Adrenal gland (tissue), 12 donors: ENCODE data around the gene NME1. TPM values are rescaled to one million over a fixed set of nuclear protein-coding genes. Genes with fewer than 3 reads are reported as not detected.

Source experiments
- DNase-seq, 7 donors: peaks; one replicate each; pipeline ENCODE4 v3.0.0-alpha.2; 2019 to 2020
- H3K27ac ChIP-seq, 5 donors: fragments of 200-600 bp; sonication (generic) in 4 of 5; 1 replicate in 3 of 5; 2 replicates in 2 of 5; pipeline versions ENCODE4 v1.5.1 to v1.8.0; 2016 to 2020; ENCODE audit warnings: mild to moderate bottlenecking in 1 of 5
- H3K27me3 ChIP-seq: fragments of 200-600 bp; 2 replicates; pipeline ENCODE4 v1.8.0; 2021
- H3K36me3 ChIP-seq, 2 donors: fragments of 200-600 bp; replicated peaks in 1 of 2; 1 replicate in 1 of 2; 2 replicates in 1 of 2; pipeline versions ENCODE4 v1.5.1 to v1.8.0; 2018 to 2022
- H3K4me1 ChIP-seq, 2 donors: fragments of 200-600 bp; replicated peaks in 1 of 2; 1 replicate in 1 of 2; 2 replicates in 1 of 2; pipeline versions ENCODE4 v1.5.1 to v1.8.0; 2018 to 2021
- H3K4me3 ChIP-seq, 4 donors: fragments of 200-600 bp; sonication (generic) in 3 of 4; one replicate each; pipeline ENCODE4 v1.5.1; 2016 to 2018
- H3K9me3 ChIP-seq, 3 donors: fragments of 200-600 bp; sonication (generic) in 1 of 3; replicated peaks in 1 of 3; 1 replicate in 2 of 3; 2 replicates in 1 of 3; pipeline versions ENCODE4 v1.5.1 to v1.8.0; 2016 to 2021
- POLR2A ChIP-seq, 2 donors: fragments of 450-650 bp; IDR thresholded peaks; one replicate each; pipeline ENCODE4 v1.6.1; 2017; ENCODE audit warnings: antibody characterized with exemption in 2 of 2, mild to moderate bottlenecking in 2 of 2, moderate library complexity in 1 of 2
- WGBS, 4 donors: extraction: QIAGEN DNeasy Blood & Tissue Kit in 2 of 4; methylation state at CpG; one replicate each; pipeline versions ENCODE4 v1.1.5 to v1.1.7; 2013 to 2017; 5-methylcytosine and 5-hydroxymethylcytosine counted together
- intact Hi-C, 2 donors: fragments of 100-400 bp; cut with DNase I; formaldehyde crosslinking; loops; one replicate each; pipeline versions ENCODE4 v1.14.1 to v1.15.0; 2022 to 2023
- polyA plus RNA-seq, 3 donors: library from polyadenylated mRNA; stranded (reverse); fragments of 200-250 nt in 2 of 3; fragments of 350-450 nt in 1 of 3; fragmentation: Illumina TruSeq in 1 of 3; extraction: RNeasy Lipid Tissue Mini Kit (QIAGEN cat#74804) in 1 of 3; gene quantifications; one replicate each; pipeline ENCODE4 v1.2.3, GENCODE V29; 2013 to 2014
- total RNA-seq, 9 donors: library from RNA; depleted of rRNA in 4 of 9; stranded (reverse); fragments of >200 nt in 4 of 9; fragments of 120-200 nt in 1 of 9; fragmentation: NEBNext Ultra II Directional in 1 of 9; extraction: Animal tissue kit (Norgen Biotek cat#: 25700) in 1 of 9; gene quantifications; one replicate each; pipeline versions ENCODE4 v1.1.0 to v1.2.4, GENCODE V29; 2013 to 2023
- TF ChIP-seq, protein P1 (sequence below), 6 experiments: fragments of 450-650 bp in 4 of 6; fragments of 200-600 bp in 2 of 6; sonication (generic) in 1 of 6; IDR thresholded peaks; 1 replicate in 5 of 6; 2 replicates in 1 of 6; pipeline versions ENCODE4 v1.5.1 to v1.8.0; 2016 to 2021; ENCODE audit warnings: antibody characterized with exemption in 6 of 6, mild to moderate bottlenecking in 2 of 6, moderate library complexity in 1 of 6
- donor health status: healthy with polysubstance abuse.
- donor health status: Bipolar disorder and iron deficiency.
- donor health status: DM: yes; HTN: yes; CAD: no.
- donor health status: DM: no; HTN: no; CAD: no.
- donor health status: DM: no; HTN: no; CAD: no.
- donor health status: DM: yes; HTN: yes; CAD: no.

NME1 gene
- total and polyA plus RNA-seq, 12 donors = 17.0 to 222 (median 78.8) TPM

GRCh38 chr17:51135956-51136355 lies 17.4 kb upstream of the NME1 start:
- H3K27ac ChIP-seq = no peak overlapping the region
- no peak for DNase-seq
- WGBS, 4 donors = 89 to 95% (median 92%) methylated on average over 3 of the region's 3 CpGs
- no peak overlapping the region for H3K4me3 ChIP-seq
- intact Hi-C loops = no loop called here
- TF ChIP-seq, protein P1, sequence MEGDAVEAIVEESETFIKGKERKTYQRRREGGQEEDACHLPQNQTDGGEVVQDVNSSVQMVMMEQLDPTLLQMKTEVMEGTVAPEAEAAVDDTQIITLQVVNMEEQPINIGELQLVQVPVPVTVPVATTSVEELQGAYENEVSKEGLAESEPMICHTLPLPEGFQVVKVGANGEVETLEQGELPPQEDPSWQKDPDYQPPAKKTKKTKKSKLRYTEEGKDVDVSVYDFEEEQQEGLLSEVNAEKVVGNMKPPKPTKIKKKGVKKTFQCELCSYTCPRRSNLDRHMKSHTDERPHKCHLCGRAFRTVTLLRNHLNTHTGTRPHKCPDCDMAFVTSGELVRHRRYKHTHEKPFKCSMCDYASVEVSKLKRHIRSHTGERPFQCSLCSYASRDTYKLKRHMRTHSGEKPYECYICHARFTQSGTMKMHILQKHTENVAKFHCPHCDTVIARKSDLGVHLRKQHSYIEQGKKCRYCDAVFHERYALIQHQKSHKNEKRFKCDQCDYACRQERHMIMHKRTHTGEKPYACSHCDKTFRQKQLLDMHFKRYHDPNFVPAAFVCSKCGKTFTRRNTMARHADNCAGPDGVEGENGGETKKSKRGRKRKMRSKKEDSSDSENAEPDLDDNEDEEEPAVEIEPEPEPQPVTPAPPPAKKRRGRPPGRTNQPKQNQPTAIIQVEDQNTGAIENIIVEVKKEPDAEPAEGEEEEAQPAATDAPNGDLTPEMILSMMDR (IDR thresholded peaks at IDR 0.05) = no peak
- TF ChIP-seq POLR2A (IDR thresholded peaks at IDR 0.05) = no peak
- H3K4me1 ChIP-seq = no peaks in the 10 kb centered on the region
- H3K9me3 ChIP-seq = no peaks in the 10 kb centered on the region
- H3K27me3 ChIP-seq = no peaks in the 10 kb centered on the region
- H3K36me3 ChIP-seq = no peaks in the 10 kb centered on the region

GRCh38 chr17:51142597-51142996 lies 10.8 kb upstream of the NME1 start:
- intact Hi-C loops = loop anchor here in 1 of 2 donors (10.0 kb wide), 1 partner anchor 138 kb away; no protein-coding TSS in a partner anchor
- H3K27me3 ChIP-seq = no peaks in the 10 kb centered on the region
- 90 to 100% (median 95%) methylated on average over 2 of the region's 2 CpGs for WGBS, 4 donors
- H3K9me3 ChIP-seq = no peaks in the 10 kb centered on the region
- no peaks in the 10 kb centered on the region for H3K4me1 ChIP-seq
- no peak overlapping the region for H3K4me3 ChIP-seq
- H3K36me3 ChIP-seq = no peaks in the 10 kb centered on the region
- DNase-seq = no peak
- no peak overlapping the region for H3K27ac ChIP-seq
- TF ChIP-seq, protein P1 (IDR thresholded peaks at IDR 0.05) = no peak
- TF ChIP-seq POLR2A (IDR thresholded peaks at IDR 0.05) = no peak

GRCh38 chr17:51144266-51145022 lies 8.9 kb upstream of the NME1 start:
- no peak overlapping the region for H3K4me3 ChIP-seq
- intact Hi-C loops = loop anchor here in 1 of 2 donors (10.0 kb wide), 1 partner anchor 140 kb away; no protein-coding TSS in a partner anchor

DNA sequence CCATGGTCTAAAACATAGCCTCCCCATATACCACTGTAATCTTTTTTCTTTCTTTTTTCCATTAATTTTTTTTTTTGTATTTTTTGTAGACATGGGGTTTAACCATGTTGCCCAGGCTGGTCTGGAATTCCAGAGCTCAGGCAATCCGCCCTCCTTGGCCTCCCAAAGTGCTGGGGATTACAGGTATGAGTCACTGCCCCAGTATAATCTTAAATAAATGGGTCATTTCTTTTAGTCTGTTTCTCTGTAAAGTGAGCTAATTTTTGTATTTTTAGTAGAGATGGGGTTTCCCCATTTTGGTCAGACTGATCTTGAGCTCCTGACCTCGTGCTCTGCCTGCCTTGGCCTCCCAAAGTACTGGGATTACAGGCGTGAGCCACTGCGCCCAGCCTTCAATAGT lies 5.7 kb upstream of the NME1 start:
- Histone ChIP-seq H3K4me1 (peaks cover 0 to 4% of the 10 kb centered on the region in 2 donors), H3K27me3 (no peaks in the 10 kb centered on the region), H3K9me3 (no peaks in the 10 kb centered on the region), H3K4me3 (no peak overlapping the region), H3K27ac (peak overlapping the region in 2 of 5 donors; percentile 17 to 49), H3K36me3 (no peaks in the 10 kb centered on the region)
- intact Hi-C loops = loop anchor here in 1 of 2 donors (10.0 kb wide), 1 partner anchor 143 kb away; no protein-coding TSS in a partner anchor
- 44 to 60% (median 57%) methylated on average over 4 of the region's 4 CpGs for WGBS, 4 donors
- peak in 2 of 7 donors; percentile 16 to 22 for DNase-seq
- no peak for TF ChIP-seq POLR2A (IDR thresholded peaks at IDR 0.05)
- TF ChIP-seq, protein P1 (IDR thresholded peaks at IDR 0.05) = no peak

More at GRCh38 chr17:51144266-51145022, 8.9 kb upstream of the NME1 start:
- 61 to 85% (median 74%) methylated on average over 6 of the region's 6 CpGs for WGBS, 4 donors
- Histone ChIP-seq H3K36me3 (no peaks in the 10 kb centered on the region), H3K4me1 (no peaks in the 10 kb centered on the region), H3K27ac (no peak overlapping the region), H3K27me3 (no peaks in the 10 kb centered on the region), H3K9me3 (no peaks in the 10 kb centered on the region)
- TF ChIP-seq POLR2A (IDR thresholded peaks at IDR 0.05) = no peak
- TF ChIP-seq, protein P1 (IDR thresholded peaks at IDR 0.05) = no peak
- DNase-seq = no peak
